ENCODE results near the gene APH1B.
"Not testable (repeated sequence)": the region's sequence is repeated elsewhere in the genome, so short reads cannot be mapped to it uniquely, and the experiment has no call there.

The APH1B gene

GRCh38 chr15:63314409-63314808, 37.0 kb downstream of the APH1B start:
- DNase-seq (ENCODE audit: low read depth) = no peak
- no peak for TF ChIP-seq CTCF (IDR thresholded peaks at IDR 0.05; ENCODE audit: control insufficient read depth, extremely low read depth, insufficient read depth)
- no peak overlapping the region for H3K4me3 ChIP-seq (ENCODE audit: low read depth, low read length)

GRCh38 chr15:63318344-63318743, 40.9 kb downstream of the APH1B start:
- TF ChIP-seq CTCF (IDR thresholded peaks at IDR 0.05; ENCODE audit: control insufficient read depth, extremely low read depth, insufficient read depth) = no peak
- H3K4me3 ChIP-seq (ENCODE audit: low read depth, low read length) = no peak overlapping the region
- DNase-seq (ENCODE audit: low read depth) = no peak

GRCh38 chr15:63319065-63319464, 41.7 kb downstream of the APH1B start:
- DNase-seq (ENCODE audit: low read depth) = no peak
- no peak for TF ChIP-seq CTCF (IDR thresholded peaks at IDR 0.05; ENCODE audit: control insufficient read depth, extremely low read depth, insufficient read depth)
- H3K4me3 ChIP-seq (ENCODE audit: low read depth, low read length) = no peak overlapping the region

- H3K4me3 ChIP-seq (ENCODE audit: low read depth, low read length) = not testable (repeated sequence)
These were observed 43.0 kb downstream of the APH1B start for GRCh38 chr15:63320446-63320845.

GRCh38 chr15:63320981-63321380, 43.6 kb downstream of the APH1B start:
- not testable (repeated sequence) for H3K4me3 ChIP-seq (ENCODE audit: low read depth, low read length); DNase-seq (ENCODE audit: low read depth)

More at GRCh38 chr15:63320446-63320845, 43.0 kb downstream of the APH1B start:
- not testable (repeated sequence) for DNase-seq (ENCODE audit: low read depth)

- DNase-seq (ENCODE audit: low read depth) = no peak
- no peak for TF ChIP-seq CTCF (IDR thresholded peaks at IDR 0.05; ENCODE audit: control insufficient read depth, extremely low read depth, insufficient read depth)
- H3K4me3 ChIP-seq (ENCODE audit: low read depth, low read length) = no peak overlapping the region
These were observed 44.1 kb downstream of the APH1B start for GRCh38 chr15:63321462-63321861.

GRCh38 chr15:63322541-63322940, 45.1 kb downstream of the APH1B start:
- no peak for DNase-seq (ENCODE audit: low read depth)
- no peak for TF ChIP-seq CTCF (IDR thresholded peaks at IDR 0.05; ENCODE audit: control insufficient read depth, extremely low read depth, insufficient read depth)
- H3K4me3 ChIP-seq (ENCODE audit: low read depth, low read length) = no peak overlapping the region

GRCh38 chr15:63323798-63324563, 46.6 kb downstream of the APH1B start:
- TF ChIP-seq CTCF (IDR thresholded peaks at IDR 0.05; ENCODE audit: control insufficient read depth, extremely low read depth, insufficient read depth) = no peak
- DNase-seq (ENCODE audit: low read depth) = no peak
- H3K4me3 ChIP-seq (ENCODE audit: low read depth, low read length) = no peak overlapping the region

All from LNCaP clone FGC (cell line).